PFSK-1 (cell line): ENCODE measurements around the gene FBXO42.

Source experiments
- FOXP2 ChIP-seq: optimal IDR thresholded peaks from 2 replicates; pipeline ENCODE3; 2011; ENCODE audit warnings: borderline replicate concordance, control low read depth, inconsistent platforms; ENCODE audit not compliant: insufficient read depth; ENCODE audit errors: extremely low read length, extremely low read depth
- POLR2AphosphoS5 ChIP-seq: IDR thresholded peaks from 2 replicates; pipeline ENCODE4 v1.6.1; 2012; ENCODE audit warnings: low read depth, mild to moderate bottlenecking, control low read depth, low read length, moderate library complexity
- SIN3A ChIP-seq: IDR thresholded peaks from 2 replicates; pipeline ENCODE4 v1.6.1; 2012; ENCODE audit warnings: mild to moderate bottlenecking, low read length, moderate library complexity, borderline replicate concordance; ENCODE audit not compliant: insufficient read depth
- TAF1 ChIP-seq: IDR thresholded peaks from 2 replicates; pipeline ENCODE4 v1.6.1; 2012; ENCODE audit warnings: low read length, control low read depth, borderline replicate concordance; ENCODE audit not compliant: insufficient read depth
- TF ChIP-seq, protein P1 (sequence below), 2 experiments: IDR thresholded peaks; 2 replicates each; pipeline versions ENCODE4 v1.6.1 to v1.8.0; 2011 to 2012; ENCODE audit warnings: low read depth in 2 of 2, low read length in 2 of 2, control low read depth in 1 of 2, inconsistent platforms in 1 of 2, mild to moderate bottlenecking in 1 of 2, moderate library complexity in 1 of 2; ENCODE audit not compliant: insufficient read depth in 1 of 2

Gene FBXO42

GRCh38 chr1:16254263-16254928, 97.9 kb downstream of the FBXO42 start:
- TF ChIP-seq SIN3A, result no peak
- no peak for TF ChIP-seq TAF1
- TF ChIP-seq FOXP2, result no peak
- TF ChIP-seq, protein P1, sequence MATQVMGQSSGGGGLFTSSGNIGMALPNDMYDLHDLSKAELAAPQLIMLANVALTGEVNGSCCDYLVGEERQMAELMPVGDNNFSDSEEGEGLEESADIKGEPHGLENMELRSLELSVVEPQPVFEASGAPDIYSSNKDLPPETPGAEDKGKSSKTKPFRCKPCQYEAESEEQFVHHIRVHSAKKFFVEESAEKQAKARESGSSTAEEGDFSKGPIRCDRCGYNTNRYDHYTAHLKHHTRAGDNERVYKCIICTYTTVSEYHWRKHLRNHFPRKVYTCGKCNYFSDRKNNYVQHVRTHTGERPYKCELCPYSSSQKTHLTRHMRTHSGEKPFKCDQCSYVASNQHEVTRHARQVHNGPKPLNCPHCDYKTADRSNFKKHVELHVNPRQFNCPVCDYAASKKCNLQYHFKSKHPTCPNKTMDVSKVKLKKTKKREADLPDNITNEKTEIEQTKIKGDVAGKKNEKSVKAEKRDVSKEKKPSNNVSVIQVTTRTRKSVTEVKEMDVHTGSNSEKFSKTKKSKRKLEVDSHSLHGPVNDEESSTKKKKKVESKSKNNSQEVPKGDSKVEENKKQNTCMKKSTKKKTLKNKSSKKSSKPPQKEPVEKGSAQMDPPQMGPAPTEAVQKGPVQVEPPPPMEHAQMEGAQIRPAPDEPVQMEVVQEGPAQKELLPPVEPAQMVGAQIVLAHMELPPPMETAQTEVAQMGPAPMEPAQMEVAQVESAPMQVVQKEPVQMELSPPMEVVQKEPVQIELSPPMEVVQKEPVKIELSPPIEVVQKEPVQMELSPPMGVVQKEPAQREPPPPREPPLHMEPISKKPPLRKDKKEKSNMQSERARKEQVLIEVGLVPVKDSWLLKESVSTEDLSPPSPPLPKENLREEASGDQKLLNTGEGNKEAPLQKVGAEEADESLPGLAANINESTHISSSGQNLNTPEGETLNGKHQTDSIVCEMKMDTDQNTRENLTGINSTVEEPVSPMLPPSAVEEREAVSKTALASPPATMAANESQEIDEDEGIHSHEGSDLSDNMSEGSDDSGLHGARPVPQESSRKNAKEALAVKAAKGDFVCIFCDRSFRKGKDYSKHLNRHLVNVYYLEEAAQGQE (IDR thresholded peaks at IDR 0.05; ENCODE audit: insufficient read depth in 1 of 2, low read depth in 2 of 2, low read length in 2 of 2), result no peak
- no peak for TF ChIP-seq POLR2AphosphoS5

- no peak for TF ChIP-seq SIN3A
Measured at GRCh38 chr1:16253332-16253922, 98.9 kb downstream of the FBXO42 start.

DNA sequence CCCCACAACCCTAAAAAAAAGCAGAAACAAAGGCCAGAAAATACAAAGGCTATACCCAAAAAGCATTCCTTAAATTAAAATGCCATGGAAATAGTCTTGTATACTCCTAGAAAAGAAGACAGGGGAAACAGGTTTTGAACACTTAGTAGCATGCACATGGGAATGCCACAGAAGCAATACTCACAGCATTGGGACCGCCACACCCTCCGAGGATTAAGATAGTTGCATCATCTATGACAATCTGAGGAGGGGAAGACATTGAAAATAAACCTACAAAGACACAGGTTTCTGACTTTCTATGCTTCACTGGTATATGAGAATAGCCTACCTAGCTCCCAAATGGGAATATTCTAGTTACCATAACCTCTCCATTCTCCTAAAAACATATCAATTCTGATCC, 99.4 kb downstream of the FBXO42 start:
- TF ChIP-seq, protein P1 (IDR thresholded peaks at IDR 0.05; ENCODE audit: insufficient read depth in 1 of 2, low read depth in 2 of 2, low read length in 2 of 2), result no peak
- no peak for TF ChIP-seq POLR2AphosphoS5
- TF ChIP-seq FOXP2, result no peak
- no peak for TF ChIP-seq SIN3A
- TF ChIP-seq TAF1, result no peak

GRCh38 chr1:16251381-16251780, 100.9 kb downstream of the FBXO42 start:
- TF ChIP-seq, protein P1 (IDR thresholded peaks at IDR 0.05; ENCODE audit: insufficient read depth in 1 of 2, low read depth in 2 of 2, low read length in 2 of 2), result no peak
- no peak for TF ChIP-seq POLR2AphosphoS5
- TF ChIP-seq SIN3A, result no peak
- no peak for TF ChIP-seq TAF1
- no peak for TF ChIP-seq FOXP2

DNA sequence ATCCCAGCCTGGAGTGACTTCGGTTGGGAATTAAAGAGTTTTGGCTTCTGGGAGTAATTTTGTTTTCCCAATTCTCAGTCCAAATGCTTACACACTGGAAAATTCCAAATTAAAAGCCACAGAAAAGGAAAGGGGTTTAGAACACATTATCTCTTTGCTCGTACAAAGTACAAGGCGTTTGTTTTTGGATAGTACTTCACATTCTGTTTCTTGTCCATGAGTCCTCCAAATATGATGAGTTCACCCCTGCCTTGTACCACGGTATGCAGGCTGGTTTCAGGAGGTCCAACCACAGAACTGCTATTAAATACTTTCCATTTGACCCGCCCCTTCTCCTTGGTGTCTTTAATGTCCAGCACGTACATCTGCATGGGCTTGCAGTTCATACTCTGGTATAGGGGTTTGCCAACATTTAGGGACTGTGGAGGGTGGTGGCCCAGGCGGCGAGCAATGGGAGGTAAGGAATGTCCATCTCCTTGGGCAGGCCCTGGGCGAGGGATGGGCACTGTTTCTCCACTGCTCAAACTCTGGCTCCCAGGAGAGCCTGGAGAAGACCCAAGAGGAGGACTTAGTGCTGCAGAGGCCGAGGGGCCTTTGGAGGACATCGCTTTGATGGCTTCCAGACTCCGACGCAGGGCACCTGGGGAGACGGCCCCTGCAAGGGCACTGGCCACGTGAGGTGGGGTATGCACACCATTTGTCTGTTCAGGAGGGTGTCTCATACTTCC, 101.6 kb downstream of the FBXO42 start:
- TF ChIP-seq SIN3A, result no peak
- no peak for TF ChIP-seq FOXP2
- TF ChIP-seq, protein P1 (IDR thresholded peaks at IDR 0.05; ENCODE audit: insufficient read depth in 1 of 2, low read depth in 2 of 2, low read length in 2 of 2), result no peak
- no peak for TF ChIP-seq POLR2AphosphoS5
- no peak for TF ChIP-seq TAF1
